ENCODE data around the gene SGTA.

Gene SGTA

DNA sequence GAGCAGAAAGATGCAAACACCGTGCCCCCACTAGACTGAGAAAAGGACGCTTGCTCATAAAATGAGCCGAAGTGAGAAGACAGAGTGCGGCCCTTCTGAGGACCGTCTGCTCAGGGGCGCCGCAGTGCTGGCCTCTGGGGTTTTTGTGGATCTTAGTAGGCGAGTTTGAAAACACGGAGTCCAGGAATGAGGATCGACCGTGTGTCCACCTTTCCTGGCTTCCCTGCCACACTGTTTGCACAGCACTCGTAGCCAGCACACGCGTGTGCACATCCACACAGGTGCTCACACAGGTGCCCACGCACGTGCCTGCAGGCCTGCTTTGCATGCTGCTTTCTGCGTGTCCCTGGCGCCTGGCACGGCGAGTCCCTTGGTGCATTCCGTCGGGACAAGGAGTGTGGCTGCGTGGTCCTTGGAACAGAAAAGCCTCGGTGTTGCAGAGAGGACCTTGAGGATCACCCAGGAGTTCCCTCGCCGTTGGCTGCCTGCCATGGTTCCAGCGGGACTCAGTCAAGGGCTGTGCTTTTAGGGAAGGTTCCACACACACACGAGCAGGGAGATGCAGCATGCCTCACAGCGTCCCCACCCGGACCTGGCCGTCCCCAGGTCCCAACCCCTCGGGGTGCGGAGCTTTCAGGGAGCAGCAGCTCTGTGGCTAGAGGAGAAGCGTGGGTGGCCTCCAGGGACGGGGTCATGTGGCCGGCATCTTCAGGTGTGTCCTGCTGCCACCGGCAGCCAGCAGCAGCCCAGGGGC is 26.5 kb upstream of the SGTA start:
- no peak for DNase-seq

DNA sequence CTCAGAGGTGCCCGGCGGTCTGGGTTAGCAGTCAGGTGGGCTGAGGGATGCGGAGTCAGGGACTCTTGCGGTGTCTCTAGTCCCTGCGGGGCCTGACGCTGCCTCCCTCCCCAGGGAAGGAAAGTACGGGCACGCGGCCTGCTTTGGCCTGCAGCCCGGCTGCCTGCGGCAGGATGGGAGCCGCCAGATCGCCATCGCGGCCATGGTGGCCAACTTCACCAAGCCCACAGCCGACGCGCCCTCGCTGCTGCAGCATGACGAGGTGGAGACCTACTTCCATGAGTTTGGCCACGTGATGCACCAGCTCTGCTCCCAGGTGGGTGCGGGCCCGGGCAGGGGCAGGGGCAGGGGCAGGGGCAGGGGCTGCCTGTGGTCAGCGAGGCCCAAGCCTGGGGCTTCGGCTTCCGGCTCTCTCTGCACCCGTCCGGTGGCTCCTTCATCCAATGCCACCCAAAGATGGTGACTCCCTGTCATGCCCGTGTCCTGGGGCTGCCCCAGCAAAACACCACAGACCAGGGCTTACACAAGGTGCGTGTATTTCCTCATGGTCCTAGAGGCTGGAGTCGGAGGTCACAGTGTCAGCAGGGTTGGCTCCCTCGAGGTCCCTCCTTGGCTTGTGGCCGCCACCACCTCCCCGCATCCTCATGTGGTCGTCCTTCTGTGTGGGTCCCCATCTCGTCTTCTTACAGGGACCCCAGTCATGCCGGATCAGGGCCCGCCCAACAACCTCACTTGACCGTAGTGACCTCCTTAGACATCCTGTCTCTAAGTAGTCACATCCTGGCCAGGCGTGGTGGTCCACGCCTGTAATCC is 25.3 kb upstream of the SGTA start:
- no peak for DNase-seq

DNA sequence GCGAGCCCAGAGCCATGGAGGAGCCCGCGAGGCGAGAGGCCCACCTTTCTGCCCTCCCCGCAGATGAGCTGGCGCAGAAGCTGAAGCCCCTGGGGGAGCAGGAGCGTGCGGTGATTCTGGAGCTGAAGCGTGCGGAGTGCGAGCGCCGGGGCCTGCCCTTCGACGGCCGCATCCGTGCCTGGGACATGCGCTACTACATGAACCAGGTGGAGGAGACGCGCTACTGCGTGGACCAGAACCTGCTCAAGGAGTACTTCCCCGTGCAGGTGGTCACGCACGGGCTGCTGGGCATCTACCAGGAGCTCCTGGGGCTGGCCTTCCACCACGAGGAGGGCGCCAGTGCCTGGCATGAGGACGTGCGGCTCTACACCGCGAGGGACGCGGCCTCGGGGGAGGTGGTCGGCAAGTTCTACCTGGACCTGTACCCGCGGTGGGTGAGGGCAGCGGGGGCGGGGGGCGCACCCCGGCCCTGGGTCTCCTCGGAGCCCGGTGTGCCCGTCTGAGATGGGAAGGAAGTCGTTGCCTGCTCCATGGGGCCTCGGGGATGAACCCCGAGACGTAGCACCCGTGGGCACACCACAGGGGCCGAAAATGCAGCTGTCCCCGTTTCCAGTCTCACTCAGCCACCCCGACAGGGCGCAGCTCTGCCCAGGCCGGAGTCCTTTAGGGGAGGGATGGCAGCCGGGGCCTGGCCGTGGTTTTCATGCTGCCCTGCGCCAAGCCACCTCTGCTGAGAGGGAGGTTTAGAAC is 24.5 kb upstream of the SGTA start:
- DNase-seq, result no peak

DNA sequence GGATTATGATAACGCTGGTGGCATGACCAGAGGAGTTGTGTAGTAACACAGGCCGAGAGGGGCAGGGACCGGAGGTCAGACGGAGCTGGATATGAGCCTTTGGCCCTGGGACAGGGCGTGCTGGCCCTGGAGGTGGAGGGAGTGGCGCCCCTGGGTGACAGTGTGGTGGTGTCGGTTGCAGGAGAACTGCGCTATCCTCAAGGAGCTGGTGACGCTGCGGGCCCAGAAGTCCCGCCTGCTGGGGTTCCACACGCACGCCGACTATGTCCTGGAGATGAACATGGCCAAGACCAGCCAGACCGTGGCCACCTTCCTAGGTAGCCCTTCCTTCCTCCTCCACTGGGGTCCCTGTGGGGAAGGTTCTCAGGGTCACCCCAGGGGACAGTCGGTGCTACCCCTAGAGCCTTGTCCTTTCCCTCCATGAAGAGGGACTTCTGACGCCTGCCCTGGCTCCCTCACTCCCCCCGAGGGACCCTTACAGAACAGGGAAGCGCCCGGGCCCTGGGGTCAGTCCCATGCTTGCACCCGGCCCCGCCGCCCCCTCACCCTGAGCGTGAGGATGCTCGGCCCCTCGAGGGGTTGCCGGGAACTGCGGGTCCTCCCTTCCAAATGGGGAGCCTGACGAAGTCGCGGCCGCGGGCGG is 23.8 kb upstream of the SGTA start:
- DNase-seq, result no peak

DNA sequence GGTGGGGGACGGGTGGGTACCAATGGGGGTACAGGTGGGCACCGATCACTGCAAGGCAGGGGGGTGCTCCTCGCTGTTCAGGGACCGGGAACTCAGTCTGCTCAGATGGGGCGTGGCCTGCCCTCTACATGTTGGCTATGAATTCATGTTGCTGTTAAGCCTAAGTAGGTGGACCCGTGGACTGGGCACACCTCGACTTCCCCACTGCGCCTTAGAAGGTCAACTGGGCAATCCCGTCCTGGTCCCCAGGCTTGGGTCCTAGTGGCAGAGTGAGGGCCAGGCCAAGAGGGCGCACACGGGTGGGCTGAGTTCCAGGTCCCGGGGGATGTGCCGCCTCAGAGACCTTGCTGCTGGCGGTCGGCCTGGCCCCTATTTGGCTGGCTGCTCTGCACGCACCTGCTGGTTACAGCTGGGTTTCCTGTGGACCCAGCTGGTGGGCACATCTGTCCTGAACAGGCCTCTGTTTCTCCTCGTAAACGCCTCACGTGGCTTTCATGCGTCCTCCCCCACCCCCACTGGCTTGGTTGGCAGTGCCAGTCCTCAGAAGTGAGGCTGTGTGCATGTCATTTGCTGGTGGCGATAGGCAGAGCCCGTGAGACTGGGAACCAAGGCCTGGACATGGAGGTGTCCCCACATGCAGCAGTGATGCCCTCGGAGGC is 23.0 kb upstream of the SGTA start:
- DNase-seq, result no peak

GRCh38 chr19:2805261-2805900 is 22.3 kb upstream of the SGTA start:
- no peak for DNase-seq

GRCh38 chr19:2804156-2805004 is 21.3 kb upstream of the SGTA start:
- DNase-seq, result no peak

GRCh38 chr19:2803486-2804155 is 20.5 kb upstream of the SGTA start:
- no peak for DNase-seq

- DNase-seq, result no peak
These were observed 19.8 kb upstream of the SGTA start for GRCh38 chr19:2802826-2803225.

- no peak for DNase-seq
These were observed 17.4 kb upstream of the SGTA start for GRCh38 chr19:2800506-2800905.

DNA sequence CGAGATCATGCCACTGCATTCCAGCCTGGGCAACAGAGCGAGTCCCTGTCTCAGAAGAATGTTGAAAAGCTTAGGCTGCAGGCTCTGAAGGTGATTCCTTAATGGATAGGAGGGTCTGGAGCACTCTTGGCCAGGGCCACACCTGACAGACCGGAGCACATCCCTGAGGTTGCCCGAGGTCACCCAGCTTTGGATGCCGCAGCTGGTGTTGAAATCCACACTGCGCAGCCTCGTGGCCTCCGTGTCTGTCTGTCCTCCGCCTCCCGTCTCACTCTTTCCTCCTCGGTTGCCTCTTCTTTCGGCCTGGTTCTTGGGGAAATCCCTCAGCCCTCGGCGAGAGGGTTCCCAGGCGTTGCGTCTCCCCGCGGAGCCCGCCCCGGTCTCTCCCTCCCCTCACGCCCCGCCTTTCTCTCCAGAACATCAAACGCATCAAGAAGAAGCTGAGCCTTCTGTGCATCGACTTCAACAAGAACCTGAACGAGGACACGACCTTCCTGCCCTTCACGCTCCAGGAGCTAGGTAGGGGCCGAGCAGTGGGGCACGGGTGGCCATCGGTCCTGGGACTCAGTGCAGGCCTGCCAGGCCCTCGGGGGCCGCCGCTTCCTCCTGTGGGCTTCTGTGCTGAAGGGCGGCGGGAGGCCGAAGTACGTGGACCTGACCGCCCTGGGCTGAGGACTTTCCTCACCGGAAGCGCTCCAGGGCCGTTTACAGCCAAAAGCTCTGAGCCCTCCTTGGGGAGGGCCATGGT is 16.4 kb upstream of the SGTA start:
- DNase-seq, result no peak

DNA sequence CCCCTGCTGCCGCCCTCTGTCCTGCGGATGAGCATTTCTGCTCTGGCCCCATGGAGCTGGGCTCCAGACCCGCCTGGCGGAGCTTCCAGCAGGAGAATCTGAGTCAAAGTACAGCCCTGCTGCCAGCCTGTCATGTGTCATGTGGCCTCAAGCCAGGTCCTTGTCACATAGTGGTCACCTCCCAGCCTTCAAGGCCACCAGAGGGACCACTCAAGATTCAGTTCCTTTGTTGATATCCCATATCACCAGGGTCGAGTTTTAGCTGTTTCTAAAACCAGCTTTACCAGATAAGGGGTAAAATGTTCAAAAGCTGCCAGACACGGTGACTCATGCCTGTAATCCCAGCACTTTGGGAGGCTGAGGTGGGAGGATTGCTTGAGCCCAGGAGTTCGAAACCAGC is 15.7 kb upstream of the SGTA start:
- DNase-seq, result no peak

DNA sequence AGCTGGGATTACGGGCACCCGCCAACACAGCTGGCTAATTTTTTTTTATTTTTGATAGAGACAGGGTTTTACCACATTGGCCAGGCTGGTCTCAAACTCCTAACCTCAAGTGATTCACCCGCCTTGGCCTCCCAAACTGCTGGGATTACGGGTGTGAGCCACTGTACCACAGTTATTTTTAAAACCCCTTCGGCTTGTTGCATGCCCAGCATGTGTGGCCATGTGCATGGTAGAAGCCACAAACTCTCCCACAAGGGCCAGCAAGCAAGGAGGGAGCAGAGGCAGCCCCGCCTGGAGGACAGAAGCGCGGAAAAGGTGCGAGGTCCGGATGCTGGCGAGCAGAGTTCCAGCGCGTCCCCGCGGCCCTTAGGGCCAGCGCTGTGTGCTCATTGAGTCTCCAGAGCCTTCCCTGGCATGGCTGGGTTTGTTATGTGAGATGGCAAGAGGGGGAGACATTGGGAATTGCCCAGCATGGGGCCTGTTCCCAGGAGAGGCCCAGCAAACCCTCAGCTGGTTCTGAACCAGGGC is 15.1 kb upstream of the SGTA start:
- no peak for DNase-seq

DNA sequence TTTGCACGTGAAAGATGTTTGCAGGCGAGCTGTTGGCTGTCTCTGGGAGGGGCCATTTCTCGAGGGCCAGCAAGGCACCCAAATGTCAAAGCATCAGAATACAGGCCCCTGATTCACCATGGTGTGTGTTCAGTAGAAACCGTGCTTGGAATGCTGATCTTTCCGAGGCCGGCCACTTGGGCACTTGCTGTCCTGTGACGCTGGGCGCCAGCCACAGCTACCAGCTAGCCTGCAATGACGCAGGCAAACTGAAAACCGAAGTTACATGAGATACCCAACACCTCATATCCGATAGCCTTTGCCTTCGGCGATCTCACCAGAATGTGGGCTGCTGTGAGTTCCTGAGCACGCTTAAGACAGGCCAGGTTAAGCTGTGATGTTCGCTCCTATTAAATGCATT is 14.2 kb upstream of the SGTA start:
- DNase-seq, result no peak

- DNase-seq, result no peak
These were observed 13.7 kb upstream of the SGTA start for GRCh38 chr19:2796659-2797266.

GRCh38 chr19:2795827-2796658 is 13.0 kb upstream of the SGTA start:
- no peak for DNase-seq

DNA sequence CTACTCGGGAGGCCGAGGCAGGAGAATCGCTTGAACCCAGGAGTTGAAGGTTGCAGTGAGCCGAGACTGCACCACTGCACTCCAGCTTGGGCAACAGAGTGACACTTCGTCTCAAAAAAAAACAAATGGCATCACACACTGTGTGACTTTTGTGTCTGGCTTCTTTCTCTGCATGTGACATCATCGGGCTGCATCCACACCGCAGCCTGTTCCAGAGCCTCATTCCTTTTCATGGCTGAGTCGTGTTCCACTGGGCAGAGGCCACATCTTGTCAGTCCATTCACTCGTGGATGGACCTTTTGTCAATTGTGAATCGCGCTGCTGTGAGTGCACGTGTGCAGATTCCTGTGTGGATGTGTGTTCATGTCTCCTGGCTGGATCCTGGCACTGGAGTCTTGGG is 10.5 kb upstream of the SGTA start:
- no peak for DNase-seq

- DNase-seq, result no peak
These were observed 10.1 kb upstream of the SGTA start for GRCh38 chr19:2793126-2793525.

Measured in NCI-H1105 treated with DMSO at 0.1 percent for 48 hours (cell line).